Stimulated activated CD4-positive, alpha-beta T cell treated with anti-CD3 and anti-CD28 coated beads, Interleukin-4, amount 100 ng/mL, for 48 hours (primary cell): ENCODE measurements around the gene POLR1G.
"Not testable (repeated sequence)": the region's sequence is repeated elsewhere in the genome, so short reads cannot be mapped to it uniquely, and the experiment has no call there.

Source experiments
- DNase-seq, 2 donors: peaks; one replicate each; pipeline ENCODE4 v3.0.0-alpha.2; 2020; ENCODE audit warnings: low read depth in 2 of 2

Gene POLR1G

GRCh38 chr19:45421947-45422498 is 15.6 kb downstream of the POLR1G start:
- no peak for DNase-seq

- peak in 1 of 2 donors; percentile 89 for DNase-seq
Measured at GRCh38 chr19:45423033-45423588, 16.7 kb downstream of the POLR1G start.

GRCh38 chr19:45423589-45424190 is 17.2 kb downstream of the POLR1G start, which contains the start of gene ERCC1:
Gene ERCC1, minus strand, starts transcription at chr19:45423917. Its CDS starts 543 bp downstream, at chr19:45423374.
- DNase-seq = peak; percentile 61 to 86

- DNase-seq = peak in 1 of 2 donors; percentile 39
Measured at GRCh38 chr19:45424191-45425058, 18.0 kb downstream of the POLR1G start.

GRCh38 chr19:45428384-45429231 is 22.2 kb downstream of the POLR1G start:
- no peak for DNase-seq

GRCh38 chr19:45429896-45430295 is 23.5 kb downstream of the POLR1G start:
- not testable (repeated sequence) for DNase-seq

GRCh38 chr19:45431008-45431407 is 24.6 kb downstream of the POLR1G start:
- not testable (repeated sequence) for DNase-seq

- not testable (repeated sequence) for DNase-seq
Measured at GRCh38 chr19:45432543-45432942, 26.1 kb downstream of the POLR1G start.

- no peak for DNase-seq
Measured at GRCh38 chr19:45437328-45437727, 30.9 kb downstream of the POLR1G start.

GRCh38 chr19:45439190-45439568 is 32.7 kb downstream of the POLR1G start:
- DNase-seq = no peak

GRCh38 chr19:45439569-45440258 is 33.3 kb downstream of the POLR1G start:
- DNase-seq = peak; percentile 73 to 75

- DNase-seq = no peak
Measured at GRCh38 chr19:45440259-45440638, 33.8 kb downstream of the POLR1G start.

- no peak for DNase-seq
Measured at GRCh38 chr19:45440873-45441654, 34.6 kb downstream of the POLR1G start.

GRCh38 chr19:45442408-45442777 is 35.9 kb downstream of the POLR1G start:
- DNase-seq = no peak

GRCh38 chr19:45442778-45443461 is 36.5 kb downstream of the POLR1G start:
- DNase-seq = no peak

- DNase-seq = peak in 1 of 2 donors; percentile 66
Measured at GRCh38 chr19:45443462-45444317, 37.2 kb downstream of the POLR1G start.

- DNase-seq = peak; percentile 55 to 77
Measured at GRCh38 chr19:45444318-45445041, 38.0 kb downstream of the POLR1G start.

GRCh38 chr19:45445139-45445538 is 38.7 kb downstream of the POLR1G start:
- DNase-seq = no peak
